OCI-M2 (cell line): ENCODE results near the gene FXR1.
"Not testable (repeated sequence)": the region's sequence is repeated elsewhere in the genome, so short reads cannot be mapped to it uniquely, and the experiment has no call there.

Source experiments
- DNase-seq: peaks from one replicate; lab custom pipeline; 2025; ENCODE audit not compliant: unreplicated experiment; lab: John Stamatoyannopoulos, UW

Gene FXR1

DNA sequence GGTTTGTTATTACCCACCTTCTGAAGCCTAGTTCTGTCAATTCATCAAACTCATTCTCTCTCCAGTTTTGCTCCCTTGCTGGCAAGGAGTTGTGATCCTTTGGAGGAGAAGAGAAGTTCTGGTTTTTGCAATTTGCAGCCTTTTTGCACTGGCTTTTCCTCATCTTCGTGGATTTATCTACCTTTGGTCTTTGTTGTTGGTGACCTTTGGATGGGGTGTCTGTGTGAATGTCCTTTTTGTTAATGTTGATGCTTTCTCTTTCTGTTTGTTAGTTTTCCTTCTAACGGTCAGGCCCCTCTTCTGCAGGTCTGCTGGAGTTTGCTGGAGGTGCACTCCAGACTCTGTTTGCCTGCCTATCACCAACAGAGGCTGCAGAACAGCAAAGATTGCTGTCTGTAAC, 91.0 kb downstream of the FXR1 start:
- DNase-seq = not testable (repeated sequence)

- DNase-seq = no peak
Observed at GRCh38 chr3:181006541-181006940, 94.1 kb downstream of the FXR1 start.

DNA sequence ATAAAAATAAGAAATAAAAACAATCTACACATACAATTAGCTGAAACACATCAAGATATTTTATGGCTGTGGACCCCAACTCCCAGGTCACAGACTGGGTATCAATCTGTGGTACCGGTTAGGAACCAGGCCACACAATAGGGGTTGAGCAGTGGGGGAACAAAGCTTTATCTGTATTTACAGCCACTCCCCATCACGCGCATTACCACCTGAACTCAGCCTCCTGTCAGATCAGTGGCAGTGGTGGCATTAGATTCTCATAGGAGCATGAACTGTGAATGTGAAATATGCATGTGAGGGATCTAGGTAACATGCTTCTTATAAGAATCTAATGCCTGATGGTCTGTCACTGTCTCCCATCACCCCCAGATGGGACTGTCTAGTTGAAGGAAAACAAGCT, 94.8 kb downstream of the FXR1 start:
- no peak for DNase-seq

DNA sequence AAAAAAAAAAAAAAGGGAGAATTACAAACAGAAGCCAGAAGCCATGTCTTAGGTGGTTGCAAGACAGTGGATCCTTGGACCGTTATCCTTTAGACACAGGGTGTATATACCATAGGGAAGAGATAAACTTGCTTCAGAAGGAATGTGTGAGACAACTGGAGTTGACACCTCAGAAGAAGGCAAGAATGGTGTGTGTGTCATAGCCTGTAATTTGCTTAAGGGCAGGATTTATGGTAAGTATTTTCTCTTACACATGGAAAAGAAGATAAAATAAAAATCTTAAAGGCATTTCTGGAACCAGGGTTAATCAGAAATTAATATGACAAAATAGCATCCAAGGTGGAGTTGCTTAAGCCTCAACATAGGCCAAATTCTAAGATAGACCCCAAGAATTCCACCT, 96.3 kb downstream of the FXR1 start:
- no peak for DNase-seq

DNA sequence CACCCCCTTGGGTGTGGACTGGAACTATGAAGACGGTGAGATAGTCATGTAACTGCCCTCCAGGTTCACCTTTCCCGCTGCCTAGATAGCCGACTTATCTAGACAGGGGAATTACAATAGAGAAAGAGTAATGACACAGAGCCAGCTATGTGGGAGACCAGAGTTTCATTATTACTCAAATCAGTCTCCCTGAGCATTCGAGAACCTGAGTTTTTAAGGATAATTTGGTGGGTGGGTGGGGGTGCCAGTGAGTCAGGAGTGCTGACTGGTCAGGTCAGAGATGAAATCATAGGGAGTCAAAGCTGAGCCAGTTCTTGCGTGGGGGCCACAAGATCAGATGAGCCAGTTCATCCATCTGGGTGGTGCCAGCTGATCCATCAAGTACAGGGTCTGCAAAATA, 96.8 kb downstream of the FXR1 start:
- no peak for DNase-seq

GRCh38 chr3:181017690-181018089, 105.2 kb downstream of the FXR1 start:
- DNase-seq = no peak

DNA sequence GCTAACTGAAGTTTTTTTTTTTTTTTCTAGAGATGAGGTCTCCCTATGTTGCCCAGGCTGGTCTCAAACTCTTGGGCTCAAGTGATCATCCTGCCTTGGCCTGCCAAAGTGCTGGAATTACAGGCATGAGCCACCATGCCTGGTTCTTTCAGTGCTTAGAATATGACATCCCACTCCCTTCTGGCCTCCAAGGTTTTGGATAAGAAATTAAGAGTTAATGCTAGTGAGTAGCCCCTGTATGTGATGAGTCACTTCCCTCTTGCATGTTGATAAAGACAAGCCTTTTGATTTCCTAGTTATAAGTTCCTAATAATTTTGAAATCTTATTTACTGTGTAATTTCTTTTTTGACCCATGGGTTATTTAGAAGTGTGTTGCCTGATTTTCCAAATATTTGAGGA, 112.7 kb downstream of the FXR1 start:
- DNase-seq = no peak

GRCh38 chr3:181030948-181031347, 118.5 kb downstream of the FXR1 start:
- no peak for DNase-seq
